LNCAP (cell line): Measurements from ENCODE around the gene SDK2.

Source experiments
- TF ChIP-seq, protein P1 (sequence below): fragments of 450-650 bp; IDR thresholded peaks from 2 replicates; pipeline ENCODE4 v1.5.1; 2017; ENCODE audit warnings: mild to moderate bottlenecking

SDK2 gene

DNA sequence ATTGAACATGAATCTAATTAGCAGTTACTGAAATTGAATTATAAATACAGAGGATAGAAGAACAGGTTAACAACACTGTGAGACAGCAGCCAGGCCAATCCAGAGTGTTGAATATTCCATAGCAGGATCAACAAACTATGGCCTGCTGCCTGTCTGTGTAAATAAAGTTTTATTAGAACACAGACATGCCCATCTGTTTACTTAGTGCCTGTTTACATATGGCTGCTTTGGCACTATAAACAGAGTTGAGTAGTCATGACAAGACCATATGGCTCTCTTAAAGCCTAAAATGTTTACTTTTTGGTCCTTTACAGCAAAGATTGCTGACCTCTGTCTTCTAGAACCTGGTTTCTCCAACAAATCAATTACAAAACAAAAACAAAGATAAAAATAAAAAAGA is 217.0 kb downstream of the SDK2 start:
- TF ChIP-seq, protein P1, sequence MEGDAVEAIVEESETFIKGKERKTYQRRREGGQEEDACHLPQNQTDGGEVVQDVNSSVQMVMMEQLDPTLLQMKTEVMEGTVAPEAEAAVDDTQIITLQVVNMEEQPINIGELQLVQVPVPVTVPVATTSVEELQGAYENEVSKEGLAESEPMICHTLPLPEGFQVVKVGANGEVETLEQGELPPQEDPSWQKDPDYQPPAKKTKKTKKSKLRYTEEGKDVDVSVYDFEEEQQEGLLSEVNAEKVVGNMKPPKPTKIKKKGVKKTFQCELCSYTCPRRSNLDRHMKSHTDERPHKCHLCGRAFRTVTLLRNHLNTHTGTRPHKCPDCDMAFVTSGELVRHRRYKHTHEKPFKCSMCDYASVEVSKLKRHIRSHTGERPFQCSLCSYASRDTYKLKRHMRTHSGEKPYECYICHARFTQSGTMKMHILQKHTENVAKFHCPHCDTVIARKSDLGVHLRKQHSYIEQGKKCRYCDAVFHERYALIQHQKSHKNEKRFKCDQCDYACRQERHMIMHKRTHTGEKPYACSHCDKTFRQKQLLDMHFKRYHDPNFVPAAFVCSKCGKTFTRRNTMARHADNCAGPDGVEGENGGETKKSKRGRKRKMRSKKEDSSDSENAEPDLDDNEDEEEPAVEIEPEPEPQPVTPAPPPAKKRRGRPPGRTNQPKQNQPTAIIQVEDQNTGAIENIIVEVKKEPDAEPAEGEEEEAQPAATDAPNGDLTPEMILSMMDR = no peak

DNA sequence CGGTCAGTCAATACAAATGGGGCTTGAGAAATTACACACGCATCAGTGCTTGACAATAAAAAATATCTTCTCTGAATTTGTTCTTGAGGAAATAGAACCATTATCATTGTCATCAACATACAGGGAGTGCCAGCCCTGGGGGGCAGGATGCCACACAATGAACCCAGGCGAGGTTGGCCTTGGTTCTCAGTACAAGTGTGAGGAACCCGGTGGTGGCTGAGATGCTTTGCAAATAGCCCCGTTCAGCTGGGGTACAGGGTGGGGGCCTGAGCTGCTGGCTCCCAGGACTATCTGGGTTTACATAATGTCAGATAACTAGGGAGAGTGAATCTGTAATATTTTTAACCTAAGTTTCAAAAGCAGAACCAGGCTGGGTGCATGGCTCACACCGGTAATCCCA is 219.7 kb downstream of the SDK2 start:
- TF ChIP-seq, protein P1 = no peak

DNA sequence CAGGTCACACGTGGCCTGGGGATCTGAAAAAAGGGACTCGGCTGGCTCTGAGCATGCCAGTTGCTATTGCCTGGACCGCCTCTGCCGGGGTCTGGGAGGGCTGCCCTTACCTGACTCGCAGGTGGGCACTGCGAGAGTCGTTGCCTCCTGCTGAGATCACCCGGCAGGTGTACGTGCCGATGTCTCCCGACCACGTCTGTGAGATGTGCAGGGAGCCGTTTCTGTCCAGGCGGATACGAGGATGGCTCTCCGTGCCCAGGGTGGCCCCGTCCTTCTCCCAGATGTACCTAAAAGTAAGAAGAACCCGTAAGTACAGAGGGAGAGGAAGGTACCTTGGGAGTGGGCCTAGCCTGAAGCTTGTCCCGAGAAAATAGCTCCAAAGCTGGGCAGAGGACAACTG is 220.4 kb downstream of the SDK2 start:
- TF ChIP-seq, protein P1 = no peak

DNA sequence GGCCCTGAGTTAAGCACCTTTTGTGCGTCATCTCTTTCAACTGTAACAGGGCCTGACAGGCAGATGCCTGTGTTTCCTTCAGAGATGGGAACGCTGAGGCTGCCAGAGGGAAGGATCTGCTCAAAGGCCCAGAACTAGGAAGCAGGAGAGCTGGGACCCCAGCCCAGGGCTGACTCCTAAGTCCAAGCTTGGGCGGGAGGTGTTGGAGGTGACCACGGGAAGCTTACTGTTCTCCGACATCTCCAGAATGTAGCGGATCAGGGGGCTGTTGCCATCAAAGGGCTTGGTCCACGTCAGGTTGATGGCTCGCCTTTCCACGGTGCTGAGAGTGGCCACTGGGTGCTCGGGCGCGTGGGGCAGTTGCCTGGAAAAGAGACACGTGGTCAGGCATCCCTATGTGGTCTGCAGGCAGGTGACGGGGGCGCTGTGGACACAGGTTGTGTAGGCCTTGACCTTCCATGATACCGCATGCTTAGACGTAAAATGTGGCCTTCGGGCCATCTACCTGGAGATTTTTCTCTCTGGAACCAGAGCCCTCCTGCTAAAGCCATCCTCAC is 221.0 kb downstream of the SDK2 start:
- TF ChIP-seq, protein P1 = no peak

DNA sequence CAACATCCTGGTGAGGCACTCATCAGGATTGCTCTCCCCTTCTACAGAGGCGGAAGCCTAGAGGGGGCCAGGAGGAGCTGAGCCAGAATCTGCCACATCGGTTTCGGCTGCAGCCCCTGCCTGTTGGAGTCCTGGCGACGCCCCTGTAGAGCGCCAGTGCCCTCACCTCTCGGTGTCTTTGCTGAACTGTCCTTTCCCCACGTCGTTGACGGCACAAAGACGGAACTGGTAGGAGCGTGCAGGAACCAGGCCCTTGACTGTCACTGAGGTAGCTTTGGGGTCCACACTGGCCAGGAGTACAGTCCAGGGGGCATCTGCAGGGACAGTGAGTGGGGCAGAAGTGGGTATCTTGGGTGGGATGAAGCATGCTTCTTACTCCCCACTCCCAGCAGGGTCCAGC is 222.1 kb downstream of the SDK2 start:
- TF ChIP-seq, protein P1 = no peak

DNA sequence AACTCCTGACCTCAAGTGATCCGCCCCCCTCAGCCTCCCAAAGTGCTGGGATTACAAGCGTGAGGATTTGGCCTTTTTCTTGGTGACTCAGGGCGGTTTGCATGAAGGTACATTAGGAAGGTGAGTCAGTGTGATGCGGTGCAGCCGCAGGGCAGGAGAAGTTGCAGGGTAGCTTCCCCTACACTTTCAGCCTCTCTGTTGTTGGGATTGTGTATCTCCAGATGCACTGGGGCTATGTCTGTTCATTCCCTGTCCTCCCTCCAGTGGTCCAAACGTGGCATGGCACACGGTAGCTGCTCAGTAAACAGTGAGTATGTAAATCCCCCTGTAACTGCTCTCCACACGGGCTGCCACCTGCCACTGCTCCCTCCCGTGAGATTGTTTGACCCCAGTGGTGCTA is 223.3 kb downstream of the SDK2 start:
- TF ChIP-seq, protein P1 = no peak

DNA sequence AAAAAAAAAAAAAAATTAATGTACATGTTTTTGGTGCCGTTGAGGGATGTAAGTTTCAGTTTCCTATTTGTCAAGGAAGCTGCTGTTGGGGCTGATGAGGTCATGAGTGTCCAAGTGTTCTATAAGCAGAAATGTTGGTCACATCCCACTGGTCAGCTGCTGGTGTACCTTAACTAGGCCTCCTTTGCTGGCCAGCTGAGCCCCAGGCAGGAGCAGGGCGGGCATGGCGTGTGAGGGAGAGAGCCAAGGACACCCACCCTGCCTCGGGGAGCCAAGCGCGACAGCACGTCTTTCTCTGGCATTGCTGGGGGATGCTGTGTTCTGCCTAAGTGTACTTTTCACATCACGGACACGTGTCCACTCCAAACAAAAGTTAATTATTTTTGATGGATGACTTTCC is 224.4 kb downstream of the SDK2 start:
- TF ChIP-seq, protein P1 = no peak

DNA sequence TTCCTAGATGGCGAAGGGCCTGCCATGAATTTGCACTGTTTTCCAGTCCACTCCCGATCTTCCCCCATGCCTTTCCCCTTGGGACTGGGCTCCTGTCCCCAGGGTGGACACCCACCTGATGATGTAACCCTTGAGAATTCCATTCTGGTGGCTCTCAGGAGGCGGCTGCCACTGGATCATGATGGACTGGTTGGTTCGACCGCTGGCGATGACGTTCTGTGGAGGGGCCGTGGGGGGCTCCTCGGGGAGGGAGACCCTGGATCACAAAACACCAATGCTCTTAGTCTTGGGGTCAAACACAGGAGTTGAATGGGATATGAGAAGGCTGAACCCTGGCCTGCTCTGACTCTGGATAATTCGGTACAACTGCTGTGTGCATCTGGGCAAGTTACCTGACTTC is 225.2 kb downstream of the SDK2 start:
- TF ChIP-seq, protein P1 = no peak
